GM12878 (cell line): ENCODE results near the gene AZGP1. TPM values are rescaled to one million over a fixed set of nuclear protein-coding genes. Genes with fewer than 3 reads are reported as not detected.

Experiments
- ATAC-seq: fragments of 200-7000 bp; cut with Tn5 transposase; 3 replicates; pipeline ENCODE4 v1.9.1; 2020; ENCODE audit warnings: mild to moderate bottlenecking, moderate library complexity
- BruUV-seq: library from RNA; stranded (reverse); fragments of 400-500 nt; replicated peaks from 2 replicates; lab custom pipeline; 2021; lab: Mats Ljungman, UMichigan
- CTCF ChIA-PET: fragments of 300-600 bp; sonication (Branson Sonifier 250); formaldehyde crosslinking; extraction: SDS; loops from one replicate; lab custom pipeline; 2021; ENCODE audit warnings: inconsistent platforms; lab: Yijun Ruan, JAX
- POLR2A ChIA-PET: fragments of 350-600 bp; formaldehyde crosslinking; extraction: SDS; loops from one replicate; lab custom pipeline; 2021; ENCODE audit warnings: inconsistent platforms; lab: Charles Lee
- RAD21 ChIA-PET: fragments of 300-600 bp; sonication (Branson Sonifier 250); formaldehyde crosslinking; loops from one replicate; lab custom pipeline; 2023; ENCODE audit warnings: antibody characterized with exemption; ENCODE audit not compliant: unreplicated experiment; lab: Charles Lee
- SMC1A ChIA-PET: fragments of 300-600 bp; sonication (Branson Sonifier 250); formaldehyde crosslinking; loops from one replicate; lab custom pipeline; 2023; ENCODE audit not compliant: unreplicated experiment, uncharacterized antibody; lab: Charles Lee
- DNase-seq: peaks from one replicate; pipeline ENCODE4 v3.0.0-alpha.2; 2011; ENCODE audit warnings: low read depth, low spot score
- FAIRE-seq: peaks from 3 replicates; lab custom pipeline; 2011; peaks lifted over from hg19 to GRCh38; lab: Jason Lieb, UNC
- H2AFZ ChIP-seq: 2 replicates; pipeline ENCODE4 v1.6.0; 2011; ENCODE audit warnings: low read depth, low read length, control low read depth; ENCODE audit not compliant: control insufficient read depth
- H3K27ac ChIP-seq: 2 replicates; pipeline ENCODE4 v1.5.1; 2011; ENCODE audit warnings: control low read depth; ENCODE audit not compliant: control insufficient read depth, insufficient read depth
- H3K27me3 ChIP-seq, 2 experiments: replicated peaks in 1 of 2; 2 replicates each; pipeline versions ENCODE4 v1.6.0 to v1.6.1; 2011; ENCODE audit warnings: low read length in 1 of 2; ENCODE audit not compliant: control insufficient read depth in 2 of 2, insufficient read depth in 2 of 2
- H3K36me3 ChIP-seq, 2 experiments: 2 replicates each; pipeline ENCODE4 v1.5.1; 2011; ENCODE audit warnings: low read length in 1 of 2; ENCODE audit not compliant: control insufficient read depth in 2 of 2, insufficient read depth in 2 of 2
- H3K4me1 ChIP-seq: 2 replicates; pipeline ENCODE4 v1.6.1; 2011; ENCODE audit warnings: mild to moderate bottlenecking, low read length, moderate library complexity, mixed read lengths; ENCODE audit not compliant: control insufficient read depth, insufficient read depth
- H3K4me2 ChIP-seq: 2 replicates; pipeline ENCODE4 v1.6.0; 2011; ENCODE audit warnings: control low read depth; ENCODE audit not compliant: control insufficient read depth, insufficient read depth
- H3K4me3 ChIP-seq: fragments of 200-600 bp; sonication (generic); 2 replicates; pipeline ENCODE4 v1.5.1; 2016
- H3K79me2 ChIP-seq: 2 replicates; pipeline ENCODE4 v1.6.0; 2011; ENCODE audit warnings: low read length; ENCODE audit not compliant: control insufficient read depth, insufficient read depth
- H3K9ac ChIP-seq: 2 replicates; pipeline ENCODE4 v1.8.0; 2011; ENCODE audit warnings: low read length, control low read depth, mixed read lengths; ENCODE audit not compliant: control insufficient read depth, insufficient read depth
- H3K9me3 ChIP-seq: replicated peaks from 3 replicates; pipeline ENCODE4 v1.5.1; 2011; ENCODE audit warnings: mild to moderate bottlenecking, low read length; ENCODE audit not compliant: control insufficient read depth, insufficient read depth
- H4K20me1 ChIP-seq: 2 replicates; pipeline ENCODE4 v1.6.0; 2011; ENCODE audit not compliant: control insufficient read depth, insufficient read depth
- RAD21 ChIP-seq: IDR thresholded peaks from 2 replicates; pipeline ENCODE4 v1.6.1; 2011; ENCODE audit warnings: mild to moderate bottlenecking, low read depth, low read length, moderate library complexity; ENCODE audit not compliant: insufficient read depth
- SMC3 ChIP-seq: IDR thresholded peaks from 2 replicates; pipeline ENCODE4 v1.6.1; 2011; ENCODE audit warnings: low read length, improper control_type of control experiment, borderline replicate concordance
- SUPT20H ChIP-seq: IDR thresholded peaks from 2 replicates; pipeline ENCODE4 v1.6.1; 2011; ENCODE audit warnings: low read depth, mild to moderate bottlenecking, low read length, moderate library complexity, borderline replicate concordance; ENCODE audit not compliant: control insufficient read depth
- WGBS: methylation state at CpG from one replicate; pipeline ENCODE4 v1.1.6; 2016; ENCODE audit warnings: low lambda C conversion rate; ENCODE audit not compliant: insufficient replicate concordance, insufficient coverage; ENCODE audit errors: missing lambda C conversion rate; 5-methylcytosine and 5-hydroxymethylcytosine counted together
- in situ Hi-C: fragments of 300-500 bp; cut with MboI; formaldehyde crosslinking; loops from 9 replicates; pipeline ENCODE4 v1.14.3; 2018; ENCODE audit warnings: mixed read lengths
- intact Hi-C: fragments of 100-400 bp; cut with micrococcal nuclease; formaldehyde crosslinking; loops from one replicate; pipeline ENCODE4 v1.14.2; 2022; ENCODE audit not compliant: unreplicated experiment
- polyA plus RNA-seq, 11 experiments: library from polyadenylated mRNA; depleted of rRNA in 4 of 11; unstranded in 6 of 11; stranded (reverse) in 5 of 11; fragments of >200 nt; fragmentation: Nextera tagmentation in 4 of 11; fragmentation: Illumina TruSeq in 1 of 11; extraction: Ambion mirVana in 4 of 11; extraction: Trizol in 1 of 11; gene quantifications; 1 replicate in 1 of 11; 2 replicates in 10 of 11; pipeline versions ENCODE4 v1.2.1 to v1.2.3, GENCODE V29; 2011 to 2016; ENCODE audit warnings: inconsistent platforms in 2 of 11, missing spikeins in 2 of 11, low read depth in 1 of 11
- total RNA-seq, 4 experiments: library from RNA; depleted of rRNA in 3 of 4; stranded (reverse); fragments of >200 nt in 3 of 4; fragmentation: Illumina TruSeq in 1 of 4; extraction: Trizol in 1 of 4; gene quantifications; 2 replicates each; pipeline versions ENCODE4 v1.2.1 to v1.2.3, GENCODE V29; 2013 to 2021
- TF ChIP-seq, protein P1 (sequence below), 3 experiments: IDR thresholded peaks in 2 of 3; conservative IDR thresholded peaks in 1 of 3; 2 replicates each; pipeline ENCODE4 v1.5.1; 2011; ENCODE audit warnings: low read depth in 3 of 3, low read length in 3 of 3, mild to moderate bottlenecking in 3 of 3, control low read depth in 2 of 3, moderate library complexity in 2 of 3, inconsistent platforms in 1 of 3, mixed read lengths in 1 of 3; ENCODE audit not compliant: control insufficient read depth in 2 of 3, insufficient read depth in 1 of 3; ENCODE audit errors: extremely low read depth in 1 of 3

AZGP1 gene
- total and polyA plus RNA-seq, 10 of the 15 experiments (the other 5 are each of a cell fraction or from before 2014, with no cell fraction given) = 0.18 to 0.64 (median 0.29) TPM; not detected in 5

DNA sequence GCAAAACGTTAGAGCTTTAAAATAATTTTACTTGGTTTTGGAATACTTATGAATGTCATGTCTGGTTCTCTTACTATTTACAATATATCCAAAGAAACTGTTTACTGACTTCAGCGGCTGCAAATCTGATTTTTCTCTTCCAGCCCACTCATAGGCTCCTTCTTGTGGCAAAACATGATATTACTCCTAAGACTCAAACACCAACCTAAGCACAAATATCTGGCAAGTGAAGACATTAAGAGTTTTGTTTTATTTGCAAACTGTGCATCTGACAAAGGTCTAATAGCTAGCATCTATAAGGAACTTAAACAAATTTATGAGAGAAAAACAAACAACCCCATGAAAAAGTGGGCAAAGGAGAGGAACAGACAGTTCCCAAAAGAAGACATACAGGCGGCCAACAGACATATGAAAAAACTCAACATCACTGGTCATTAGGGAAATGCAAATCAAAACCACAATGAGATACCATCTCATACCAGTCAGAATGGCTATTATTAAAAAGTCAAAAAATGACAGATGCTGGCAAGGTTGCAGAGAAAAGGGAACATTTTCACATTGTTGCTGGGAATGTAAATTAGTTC, 26.1 kb downstream of the AZGP1 start:
- BruUV-seq = no TSS peak
- H4K20me1 ChIP-seq = no peaks in the 10 kb centered on the region
- intact Hi-C loops = no loop called here
- CTCF ChIA-PET = interaction anchor here (1.0 to 1.7 kb wide), 6 partner anchors 11 to 94 kb away, joined by 3 to 4 read pairs (median 3); partner anchors contain the start of gene TRIM4
- no peak overlapping the region for H2AFZ ChIP-seq
- SMC1A ChIA-PET = no interaction called here
- 18% methylated on average over 3 of the region's 3 CpGs for WGBS
- no peak overlapping the region for H3K27ac ChIP-seq
- H3K4me1 ChIP-seq = no peaks in the 10 kb centered on the region
- no peak overlapping the region for H3K4me3 ChIP-seq
- H3K9me3 ChIP-seq = no peaks in the 10 kb centered on the region; the same call in 2 of the 3 replicates
- POLR2A ChIA-PET = no interaction called here
- ATAC-seq (no peak), FAIRE-seq (no peak), DNase-seq (no peak)
- no peak overlapping the region for H3K4me2 ChIP-seq
- no peaks in the 10 kb centered on the region for H3K27me3 ChIP-seq
- no peaks in the 10 kb centered on the region for H3K79me2 ChIP-seq
- RAD21 ChIA-PET = no interaction called here
- no peaks in the 10 kb centered on the region for H3K36me3 ChIP-seq
- H3K9ac ChIP-seq = no peak overlapping the region
- TF ChIP-seq, protein P1, sequence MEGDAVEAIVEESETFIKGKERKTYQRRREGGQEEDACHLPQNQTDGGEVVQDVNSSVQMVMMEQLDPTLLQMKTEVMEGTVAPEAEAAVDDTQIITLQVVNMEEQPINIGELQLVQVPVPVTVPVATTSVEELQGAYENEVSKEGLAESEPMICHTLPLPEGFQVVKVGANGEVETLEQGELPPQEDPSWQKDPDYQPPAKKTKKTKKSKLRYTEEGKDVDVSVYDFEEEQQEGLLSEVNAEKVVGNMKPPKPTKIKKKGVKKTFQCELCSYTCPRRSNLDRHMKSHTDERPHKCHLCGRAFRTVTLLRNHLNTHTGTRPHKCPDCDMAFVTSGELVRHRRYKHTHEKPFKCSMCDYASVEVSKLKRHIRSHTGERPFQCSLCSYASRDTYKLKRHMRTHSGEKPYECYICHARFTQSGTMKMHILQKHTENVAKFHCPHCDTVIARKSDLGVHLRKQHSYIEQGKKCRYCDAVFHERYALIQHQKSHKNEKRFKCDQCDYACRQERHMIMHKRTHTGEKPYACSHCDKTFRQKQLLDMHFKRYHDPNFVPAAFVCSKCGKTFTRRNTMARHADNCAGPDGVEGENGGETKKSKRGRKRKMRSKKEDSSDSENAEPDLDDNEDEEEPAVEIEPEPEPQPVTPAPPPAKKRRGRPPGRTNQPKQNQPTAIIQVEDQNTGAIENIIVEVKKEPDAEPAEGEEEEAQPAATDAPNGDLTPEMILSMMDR (IDR thresholded peaks at IDR 0.05 in 2 of 3, conservative IDR thresholded peaks at IDR 0.05 in 1 of 3; ENCODE audit: control insufficient read depth in 2 of 3, extremely low read depth in 1 of 3, insufficient read depth in 1 of 3, low read depth in 3 of 3, low read length in 3 of 3) = peak; percentile 22 to 31 (median 27); a peak in 5 of 6 replicates
- TF ChIP-seq SMC3 = peak; percentile 35; the same call in 1 of the 2 replicates
- peak; percentile 27; the same call in 1 of the 2 replicates for TF ChIP-seq RAD21
- TF ChIP-seq SUPT20H = no peak
- in situ Hi-C loops = no loop called here
